Stimulated activated naive B cell treated with anti-CD40 and anti-IgM and Interleukin-4, amounts not matched to agents 10 μg/mL and 1 μg/mL and 100 μg/mL, for 72 hours (primary cell): ENCODE data around the gene WWP2.
"Not testable (repeated sequence)": the region's sequence is repeated elsewhere in the genome, so short reads cannot be mapped to it uniquely, and the experiment has no call there.

ENCODE experiments used
- ATAC-seq, 2 donors: fragments of 150-1000 bp; cut with Tn5 transposase; replicated peaks; 2 replicates each; pipeline ENCODE4 v1.10.0; 2021; ENCODE audit warnings: moderate library complexity in 1 of 2
- DNase-seq: peaks from one replicate; pipeline ENCODE4 v3.0.0; 2021
- H3K27ac Mint-ChIP-seq: one replicate; pipeline ENCODE4 v1.8.0; 2022; ENCODE audit warnings: mild to moderate bottlenecking, mixed read lengths
- H3K27me3 Mint-ChIP-seq, 2 donors: one replicate each; pipeline ENCODE4 v1.8.0; 2022; ENCODE audit warnings: mixed read lengths in 2 of 2
- H3K36me3 Mint-ChIP-seq, 2 donors: one replicate each; pipeline ENCODE4 v1.8.0; 2022; ENCODE audit warnings: mixed read lengths in 2 of 2, mild to moderate bottlenecking in 1 of 2
- H3K4me1 Mint-ChIP-seq, 2 donors: one replicate each; pipeline ENCODE4 v1.8.0; 2022; ENCODE audit warnings: mixed read lengths in 2 of 2, mild to moderate bottlenecking in 1 of 2
- H3K4me3 Mint-ChIP-seq, 2 donors: one replicate each; pipeline ENCODE4 v1.8.0; 2022; ENCODE audit warnings: mild to moderate bottlenecking in 2 of 2, mixed read lengths in 2 of 2, moderate library complexity in 1 of 2
- H3K9me3 Mint-ChIP-seq, 2 donors: one replicate each; pipeline ENCODE4 v1.8.0; 2022; ENCODE audit warnings: mixed read lengths in 2 of 2, mild to moderate bottlenecking in 1 of 2

WWP2 gene

GRCh38 chr16:69938981-69939820 is 177.1 kb downstream of the WWP2 start:
- no peaks in the 10 kb centered on the region for H3K9me3 Mint-ChIP-seq
- ATAC-seq (no peak), DNase-seq (no peak)
- no peaks in the 10 kb centered on the region for H3K27me3 Mint-ChIP-seq
- H3K4me1 Mint-ChIP-seq, result no peaks in the 10 kb centered on the region
- no peak overlapping the region for H3K27ac Mint-ChIP-seq
- no peak overlapping the region for H3K4me3 Mint-ChIP-seq
- H3K36me3 Mint-ChIP-seq, result peaks cover 35 to 63% of the 10 kb centered on the region in 2 donors

DNA sequence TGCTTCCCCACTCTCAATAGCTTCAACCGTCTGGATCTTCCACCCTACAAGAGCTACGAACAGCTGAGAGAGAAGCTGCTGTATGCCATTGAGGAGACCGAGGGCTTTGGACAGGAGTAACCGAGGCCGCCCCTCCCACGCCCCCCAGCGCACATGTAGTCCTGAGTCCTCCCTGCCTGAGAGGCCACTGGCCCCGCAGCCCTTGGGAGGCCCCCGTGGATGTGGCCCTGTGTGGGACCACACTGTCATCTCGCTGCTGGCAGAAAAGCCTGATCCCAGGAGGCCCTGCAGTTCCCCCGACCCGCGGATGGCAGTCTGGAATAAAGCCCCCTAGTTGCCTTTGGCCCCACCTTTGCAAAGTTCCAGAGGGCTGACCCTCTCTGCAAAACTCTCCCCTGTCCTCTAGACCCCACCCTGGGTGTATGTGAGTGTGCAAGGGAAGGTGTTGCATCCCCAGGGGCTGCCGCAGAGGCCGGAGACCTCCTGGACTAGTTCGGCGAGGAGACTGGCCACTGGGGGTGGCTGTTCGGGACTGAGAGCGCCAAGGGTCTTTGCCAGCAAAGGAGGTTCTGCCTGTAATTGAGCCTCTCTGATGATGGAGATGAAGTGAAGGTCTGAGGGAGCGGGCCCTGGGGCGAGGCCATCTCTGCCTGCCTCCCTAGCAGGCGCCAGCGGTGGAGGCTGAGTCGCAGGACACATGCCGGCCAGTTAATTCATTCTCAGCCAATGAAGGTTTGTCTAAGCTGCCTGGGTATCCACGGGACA is 177.9 kb downstream of the WWP2 start:
- Mint-ChIP-seq H3K9me3 (no peaks in the 10 kb centered on the region), H3K27me3 (no peaks in the 10 kb centered on the region), H3K4me1 (no peaks in the 10 kb centered on the region), H3K27ac (no peak overlapping the region), H3K36me3 (peaks cover 31 to 55% of the 10 kb centered on the region in 2 donors), H3K4me3 (no peak overlapping the region)
- DNase-seq, result no peak
- no peak for ATAC-seq

- Mint-ChIP-seq H3K27ac (no peak overlapping the region), H3K4me1 (no peaks in the 10 kb centered on the region), H3K9me3 (no peaks in the 10 kb centered on the region), H3K36me3 (peaks cover 31 to 49% of the 10 kb centered on the region in 2 donors), H3K4me3 (no peak overlapping the region), H3K27me3 (no peaks in the 10 kb centered on the region)
- ATAC-seq (no peak), DNase-seq (no peak)
Observed at GRCh38 chr16:69940676-69941075, 178.5 kb downstream of the WWP2 start.

GRCh38 chr16:69941251-69942098 is 179.3 kb downstream of the WWP2 start:
- no peak overlapping the region for H3K4me3 Mint-ChIP-seq
- H3K27ac Mint-ChIP-seq, result no peak overlapping the region
- DNase-seq (no peak), ATAC-seq (no peak)
- peaks cover 25 to 41% of the 10 kb centered on the region in 2 donors for H3K36me3 Mint-ChIP-seq
- H3K27me3 Mint-ChIP-seq, result no peaks in the 10 kb centered on the region
- H3K4me1 Mint-ChIP-seq, result no peaks in the 10 kb centered on the region
- no peaks in the 10 kb centered on the region for H3K9me3 Mint-ChIP-seq

DNA sequence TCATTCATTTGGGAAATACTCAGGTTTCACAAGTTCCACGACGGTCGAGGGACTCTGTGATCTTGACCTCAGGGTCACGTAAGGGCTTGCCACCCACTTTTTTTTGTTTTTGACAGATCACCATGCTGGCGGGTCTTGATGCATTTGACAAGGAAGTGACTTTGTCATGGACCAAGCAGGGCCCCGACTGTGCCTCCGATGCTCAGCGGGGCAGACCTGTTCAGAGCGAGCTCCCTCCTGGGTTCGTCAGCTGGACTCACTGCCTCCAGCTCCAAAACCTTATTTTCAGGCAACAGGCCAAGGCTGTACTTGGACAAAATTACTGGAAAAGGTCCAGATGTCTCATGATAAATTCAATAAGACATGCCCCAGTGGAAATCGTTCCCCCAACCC is 180.0 kb downstream of the WWP2 start:
- Mint-ChIP-seq H3K27me3 (no peaks in the 10 kb centered on the region), H3K4me3 (no peak overlapping the region), H3K9me3 (no peaks in the 10 kb centered on the region), H3K27ac (no peak overlapping the region), H3K36me3 (peaks cover 24 to 36% of the 10 kb centered on the region in 2 donors), H3K4me1 (no peaks in the 10 kb centered on the region)
- ATAC-seq (no peak), DNase-seq (no peak)

GRCh38 chr16:69942627-69943170 is 180.6 kb downstream of the WWP2 start:
- no peak overlapping the region for H3K27ac Mint-ChIP-seq
- H3K9me3 Mint-ChIP-seq, result no peaks in the 10 kb centered on the region
- H3K4me3 Mint-ChIP-seq, result no peak overlapping the region
- H3K36me3 Mint-ChIP-seq, result peaks cover 18 to 30% of the 10 kb centered on the region in 2 donors
- H3K27me3 Mint-ChIP-seq, result no peaks in the 10 kb centered on the region
- H3K4me1 Mint-ChIP-seq, result no peaks in the 10 kb centered on the region
- DNase-seq, result no peak
- ATAC-seq, result no peak

GRCh38 chr16:69943241-69944036 is 181.3 kb downstream of the WWP2 start:
- ATAC-seq, H3K27me3 Mint-ChIP-seq, H3K9me3 Mint-ChIP-seq, H3K27ac Mint-ChIP-seq, H3K4me3 Mint-ChIP-seq, H3K4me1 Mint-ChIP-seq, DNase-seq: not testable (repeated sequence)
- H3K36me3 Mint-ChIP-seq, result peaks cover 13 to 26% of the 10 kb centered on the region in 2 donors

GRCh38 chr16:69950411-69950810 is 188.3 kb downstream of the WWP2 start:
- not testable (repeated sequence) for H3K27me3 Mint-ChIP-seq, H3K27ac Mint-ChIP-seq, DNase-seq, ATAC-seq, H3K9me3 Mint-ChIP-seq, H3K4me1 Mint-ChIP-seq, H3K36me3 Mint-ChIP-seq, H3K4me3 Mint-ChIP-seq

GRCh38 chr16:69951017-69951671 is 189.0 kb downstream of the WWP2 start, which contains the start of gene CLEC18A:
Gene CLEC18A, plus strand, starts transcription at chr16:69951334. Its CDS starts 33 bp downstream, at chr16:69951367.
- H3K4me1 Mint-ChIP-seq, H3K4me3 Mint-ChIP-seq, H3K27ac Mint-ChIP-seq, ATAC-seq, H3K36me3 Mint-ChIP-seq, DNase-seq, H3K27me3 Mint-ChIP-seq, H3K9me3 Mint-ChIP-seq: not testable (repeated sequence)

- H3K4me3 Mint-ChIP-seq, ATAC-seq, H3K27me3 Mint-ChIP-seq, H3K36me3 Mint-ChIP-seq, H3K27ac Mint-ChIP-seq, H3K9me3 Mint-ChIP-seq, DNase-seq, H3K4me1 Mint-ChIP-seq: not testable (repeated sequence)
Observed at GRCh38 chr16:69951672-69952031, 189.5 kb downstream of the WWP2 start.

DNA sequence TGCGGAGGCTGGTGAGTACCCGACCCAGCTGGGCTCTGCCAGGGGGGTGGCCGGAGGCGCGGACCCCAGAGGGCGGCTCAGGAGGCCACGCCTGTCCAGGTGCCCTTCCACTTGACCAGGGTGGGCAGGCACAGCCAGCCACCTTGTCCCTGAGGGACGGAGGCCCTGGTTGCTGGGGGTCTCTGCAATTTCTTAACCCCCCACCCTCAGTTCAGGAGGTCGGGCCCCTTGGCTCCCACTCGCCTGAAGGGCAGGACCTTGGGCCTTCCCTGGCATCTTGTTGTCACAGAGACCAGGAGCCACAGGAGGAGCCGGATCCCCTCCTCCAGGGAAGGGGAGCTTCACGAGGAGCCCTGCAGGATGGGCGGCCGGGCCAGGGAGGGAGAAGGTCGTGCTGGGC is 190.0 kb downstream of the WWP2 start:
- not testable (repeated sequence) for H3K4me3 Mint-ChIP-seq, H3K27ac Mint-ChIP-seq, H3K27me3 Mint-ChIP-seq, H3K9me3 Mint-ChIP-seq, ATAC-seq, H3K36me3 Mint-ChIP-seq, DNase-seq, H3K4me1 Mint-ChIP-seq

- not testable (repeated sequence) for DNase-seq, H3K9me3 Mint-ChIP-seq, H3K27ac Mint-ChIP-seq, H3K27me3 Mint-ChIP-seq, ATAC-seq, H3K36me3 Mint-ChIP-seq, H3K4me3 Mint-ChIP-seq, H3K4me1 Mint-ChIP-seq
Observed at GRCh38 chr16:69952572-69953355, 190.6 kb downstream of the WWP2 start.
